ENCODE data around the gene DCAF6.
"Not testable (repeated sequence)": the region's sequence is repeated elsewhere in the genome, so short reads cannot be mapped to it uniquely, and the experiment has no call there.

Gene DCAF6

DNA sequence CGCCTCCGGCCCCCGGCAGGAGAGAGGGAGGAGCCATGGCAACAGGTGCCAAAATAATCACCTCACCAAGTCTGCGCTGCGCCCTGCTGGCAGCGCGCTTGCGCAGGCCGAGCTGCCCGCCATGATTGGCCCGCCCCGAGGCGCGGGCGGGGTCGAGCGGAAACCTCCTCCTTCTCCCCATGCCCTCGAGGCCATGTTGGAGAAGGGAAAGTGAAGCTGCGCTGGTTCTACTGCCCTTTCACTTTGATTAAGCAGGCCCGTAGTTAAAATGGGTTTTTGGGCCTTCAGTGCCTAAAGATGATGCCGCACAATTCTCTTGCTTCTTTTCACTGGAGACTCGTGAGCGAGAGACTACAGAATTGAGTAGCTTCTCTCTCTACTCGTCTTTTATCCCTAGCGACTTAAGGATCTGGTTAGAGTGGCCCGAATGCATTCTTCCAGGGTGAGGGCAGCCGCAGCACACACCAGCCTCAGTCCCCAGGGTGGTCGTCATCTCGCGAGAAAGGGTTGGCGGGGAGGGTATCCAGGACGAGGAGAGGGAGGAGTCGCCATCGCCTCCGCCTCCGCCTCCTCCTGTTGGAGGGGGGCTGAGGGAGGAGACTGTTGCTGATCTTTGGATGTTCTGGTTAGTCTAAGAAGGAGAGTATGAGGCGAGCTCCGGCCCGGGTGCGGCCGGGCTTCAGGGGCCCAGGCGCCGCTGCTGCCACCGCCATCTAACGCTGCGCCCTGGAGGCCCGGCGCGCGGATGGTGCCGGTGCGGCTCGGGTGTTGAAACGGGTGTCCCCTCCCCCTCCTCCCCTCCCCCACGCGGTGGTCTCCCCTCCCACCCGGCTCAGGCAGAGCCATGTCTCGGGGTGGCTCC, at the start of gene DCAF6:
Gene DCAF6 (plus strand): TSS at position 616 of the 862 bp plus-strand sequence. CDS start 229 bp downstream, at position 845.
- DNase-seq (ENCODE audit: low read depth in 2 of 2) = peak; percentile 91 to 94

GRCh38 chr1:167887187-167887586, 49.3 kb upstream of the DCAF6 start:
- DNase-seq (ENCODE audit: low read depth in 2 of 2) = not testable (repeated sequence)

DNA sequence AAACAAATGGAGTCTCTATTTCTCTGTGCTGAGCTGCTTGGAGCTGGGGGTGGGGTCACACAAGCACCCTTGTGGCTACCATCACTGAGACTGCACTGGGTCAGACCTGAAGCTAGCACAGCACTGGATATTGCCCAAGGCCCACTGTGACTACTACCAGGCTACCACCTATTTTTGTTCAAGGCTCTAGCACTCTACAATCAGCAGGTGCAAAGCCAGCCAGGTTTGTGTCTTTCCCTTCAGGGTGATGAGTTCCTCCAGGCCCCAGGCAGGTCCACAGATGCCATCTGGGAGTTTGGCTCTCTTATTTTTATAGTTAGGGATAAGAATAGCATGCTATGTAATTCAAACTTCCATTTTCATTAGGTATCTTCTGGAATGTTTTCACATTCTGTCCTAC, 46.1 kb upstream of the DCAF6 start:
- no peak for DNase-seq (ENCODE audit: low read depth in 2 of 2)

GRCh38 chr1:167893798-167894197, 42.7 kb upstream of the DCAF6 start:
- no peak for DNase-seq (ENCODE audit: low read depth in 2 of 2)

- no peak for DNase-seq (ENCODE audit: low read depth in 2 of 2)
Measured at GRCh38 chr1:167898578-167899222, 37.8 kb upstream of the DCAF6 start.

DNA sequence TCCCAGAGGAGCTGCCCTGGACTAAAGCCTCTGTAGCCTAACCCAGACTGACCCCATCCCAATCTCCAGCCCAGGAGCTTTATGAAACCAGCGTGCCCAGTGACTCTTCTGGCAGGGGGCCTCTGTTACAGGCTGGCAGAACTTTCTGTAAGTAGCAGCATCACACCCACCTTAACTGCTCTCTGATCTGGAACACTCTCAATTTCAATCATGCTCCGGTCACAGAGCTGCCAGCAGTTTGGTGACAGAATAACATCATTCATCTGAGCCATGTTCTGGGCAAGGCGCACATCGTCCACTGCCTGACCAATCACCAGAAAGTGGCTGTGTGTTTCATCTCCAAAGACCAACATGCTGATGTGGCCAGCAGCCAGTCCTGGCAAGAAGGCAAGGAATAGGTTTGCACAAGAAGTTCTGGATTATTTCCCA, 37.2 kb upstream of the DCAF6 start:
- no peak for DNase-seq (ENCODE audit: low read depth in 2 of 2)

- DNase-seq (ENCODE audit: low read depth in 2 of 2) = no peak
Measured at GRCh38 chr1:167900907-167901306, 35.6 kb upstream of the DCAF6 start.

DNA sequence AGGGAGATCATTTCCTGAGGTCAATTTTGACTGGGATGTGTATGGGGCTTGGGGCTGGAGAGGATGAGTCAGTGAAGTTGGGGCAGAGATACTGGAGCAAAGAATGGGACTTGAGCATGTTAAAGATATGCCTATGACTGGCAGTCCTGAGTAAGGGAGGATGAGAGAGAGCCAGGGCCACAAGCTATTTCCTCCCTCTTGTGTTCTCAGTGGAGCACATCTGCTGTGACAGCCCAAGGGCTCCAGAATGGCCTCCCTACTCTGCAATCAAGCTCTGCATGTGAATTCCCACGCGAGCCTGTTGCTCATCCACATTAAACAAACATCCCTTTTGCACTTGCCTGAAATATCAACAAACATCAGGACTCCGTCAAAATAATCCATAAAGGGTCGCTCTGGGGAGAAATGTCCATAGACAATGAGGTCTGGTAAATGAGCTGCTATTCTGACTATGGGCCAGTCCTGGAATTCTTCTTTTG, 31.8 kb upstream of the DCAF6 start:
- no peak for DNase-seq (ENCODE audit: low read depth in 2 of 2)

DNA sequence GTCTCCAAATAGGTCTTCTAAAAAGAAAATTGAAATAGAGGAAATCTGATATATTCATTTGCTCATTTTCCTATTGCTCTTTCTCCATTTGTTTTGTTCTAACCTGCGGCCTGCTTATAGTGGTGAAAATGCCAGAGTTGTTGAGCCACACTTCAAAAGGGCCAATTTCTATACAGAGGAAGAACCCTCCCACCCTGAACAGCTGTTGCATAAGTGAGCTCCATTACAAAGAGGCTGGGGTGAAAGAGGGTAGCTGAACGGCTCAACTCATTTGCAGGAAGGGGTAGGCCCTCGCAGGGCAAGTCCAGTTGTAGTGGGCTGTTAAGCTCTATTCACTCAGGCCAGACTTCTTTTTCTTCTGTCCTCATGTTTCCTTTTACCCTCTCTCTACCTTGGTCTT, 31.3 kb upstream of the DCAF6 start:
- no peak for DNase-seq (ENCODE audit: low read depth in 2 of 2)

DNA sequence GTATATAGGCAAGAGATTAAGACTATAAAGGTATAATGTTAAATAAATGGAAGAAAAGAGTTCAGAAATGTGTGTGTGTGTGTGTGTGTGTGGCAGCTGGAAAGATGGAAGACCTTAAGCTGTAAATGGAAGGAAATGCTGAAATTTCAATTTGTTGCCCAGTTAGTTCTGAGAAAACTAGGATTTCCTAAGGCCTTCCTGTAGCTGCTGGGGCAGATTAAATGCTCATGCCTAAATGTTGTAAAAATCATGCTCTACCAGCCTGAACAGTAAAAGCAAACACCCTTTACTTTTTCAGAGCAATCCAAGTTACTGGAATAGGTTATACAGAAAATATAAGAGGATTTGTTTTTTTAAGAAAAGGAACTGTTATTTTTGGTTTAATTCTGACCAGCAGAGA, 30.8 kb upstream of the DCAF6 start:
- no peak for DNase-seq (ENCODE audit: low read depth in 2 of 2)

GRCh38 chr1:167909691-167910180, 26.7 kb upstream of the DCAF6 start:
- no peak for DNase-seq (ENCODE audit: low read depth in 2 of 2)

DNA sequence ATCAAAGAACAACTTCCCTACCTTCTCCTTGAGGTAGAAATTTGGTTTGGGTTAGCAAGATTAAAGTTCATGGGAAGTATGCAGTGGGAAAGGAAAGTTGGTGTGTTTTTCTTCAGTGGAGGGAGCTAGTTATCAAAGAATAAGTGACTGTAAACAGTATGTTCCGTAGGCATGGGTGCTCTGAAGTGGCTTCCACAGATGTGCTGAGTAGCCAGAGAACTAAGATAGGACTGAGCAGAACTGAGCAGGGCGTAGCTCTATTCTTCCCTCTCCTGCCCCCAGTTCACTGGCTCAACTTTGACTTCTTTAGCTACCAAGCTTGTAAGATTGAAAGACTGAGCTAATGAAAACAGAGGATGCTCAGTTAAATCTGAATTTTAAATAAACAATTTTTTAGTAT, 26.0 kb upstream of the DCAF6 start:
- no peak for DNase-seq (ENCODE audit: low read depth in 2 of 2)

GRCh38 chr1:167911413-167911812, 25.1 kb upstream of the DCAF6 start:
- DNase-seq (ENCODE audit: low read depth in 2 of 2) = no peak

DNA sequence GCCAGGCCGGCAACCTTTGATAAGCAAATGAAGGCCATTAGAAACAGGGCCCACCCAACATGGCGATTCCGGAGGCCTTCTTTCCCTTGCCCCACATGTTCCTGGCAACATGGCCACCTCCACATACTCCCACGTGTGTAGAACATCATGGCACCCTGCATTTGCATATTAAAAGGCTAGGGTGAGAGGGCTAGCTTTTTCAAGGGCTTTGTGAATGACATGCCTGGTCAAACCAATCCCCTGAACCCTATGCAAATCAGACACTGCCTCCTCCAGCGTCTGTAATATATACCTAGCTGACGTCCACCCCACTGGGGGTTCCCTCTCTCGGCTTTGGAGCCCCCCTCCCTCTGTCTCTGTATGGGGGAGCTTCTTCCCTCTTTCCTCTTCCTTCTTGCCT, 24.2 kb upstream of the DCAF6 start:
- no peak for DNase-seq (ENCODE audit: low read depth in 2 of 2)

DNA sequence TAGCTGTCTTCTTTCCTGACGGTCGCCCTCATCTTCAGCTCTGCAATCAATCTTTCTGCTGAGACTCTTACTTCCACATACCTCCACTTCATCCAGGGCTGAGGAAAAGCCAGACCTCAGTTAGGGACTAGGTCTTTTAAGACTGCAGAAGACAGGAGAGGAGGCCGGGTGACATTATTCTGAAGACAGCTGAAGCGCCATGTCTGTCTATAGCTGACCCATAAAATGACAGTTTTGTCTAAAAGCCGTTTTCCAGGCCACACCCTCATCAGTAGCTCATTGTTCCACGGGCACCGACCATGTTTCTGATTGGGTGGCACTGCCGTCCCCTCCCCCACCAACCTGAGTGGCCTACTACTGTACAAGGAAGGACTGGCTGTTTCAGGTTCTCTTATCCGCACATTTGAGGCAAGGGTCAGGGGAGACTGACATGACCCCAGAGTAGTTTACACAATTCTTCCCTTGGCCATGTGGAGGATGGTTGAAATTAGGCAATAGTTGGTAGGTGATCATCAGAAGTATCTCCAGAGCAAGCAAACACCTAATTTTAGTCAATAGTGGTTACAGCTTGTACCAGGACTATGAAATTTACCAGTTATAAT, 22.5 kb upstream of the DCAF6 start, which contains the start of gene ADCY10:
Gene ADCY10 (minus strand): TSS at position 240 of the 602 bp plus-strand sequence. CDS start 8,994 bp downstream, outside the sequence.
- DNase-seq (ENCODE audit: low read depth in 2 of 2) = no peak

DNA sequence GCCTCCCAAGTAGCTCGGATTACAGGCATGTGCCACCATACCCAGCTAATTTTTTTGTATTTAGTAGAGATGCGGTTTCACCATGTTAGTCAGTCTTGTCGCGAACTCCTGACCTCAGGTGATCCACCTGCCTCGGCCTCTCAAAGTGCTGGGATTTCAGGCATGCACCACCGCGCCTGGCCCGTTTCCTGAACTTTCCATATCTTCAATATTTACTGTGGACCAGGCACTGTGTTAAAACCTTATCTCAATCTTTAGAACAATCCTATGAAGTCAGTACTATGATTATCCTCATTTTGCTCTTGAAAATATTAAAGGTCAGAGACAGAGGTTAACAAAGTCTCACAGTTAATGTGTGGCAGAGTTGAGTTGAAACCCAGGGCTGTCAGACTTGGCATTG, 20.9 kb upstream of the DCAF6 start:
- DNase-seq (ENCODE audit: low read depth in 2 of 2) = no peak

- no peak for DNase-seq (ENCODE audit: low read depth in 2 of 2)
Measured at GRCh38 chr1:167916766-167917511, 19.5 kb upstream of the DCAF6 start.

DNA sequence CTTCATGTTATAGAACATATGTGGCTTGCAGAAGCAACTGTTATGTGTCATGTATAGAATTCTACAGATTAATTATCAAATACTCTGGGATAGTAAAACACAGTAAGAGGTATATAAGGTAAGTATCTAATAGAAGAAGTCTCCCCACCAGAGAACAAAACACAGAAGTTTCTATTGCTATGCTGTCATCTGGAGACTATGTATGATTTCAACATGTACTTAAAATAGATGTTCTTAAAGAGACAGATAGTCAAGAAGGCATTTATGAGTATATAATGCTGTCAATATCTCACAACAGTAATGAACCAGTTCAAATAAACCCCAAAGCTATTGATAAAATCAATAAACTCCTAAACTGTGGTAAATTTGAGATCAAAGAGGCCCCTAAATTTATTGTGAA, 14.5 kb upstream of the DCAF6 start:
- no peak for DNase-seq (ENCODE audit: low read depth in 2 of 2)

DNA sequence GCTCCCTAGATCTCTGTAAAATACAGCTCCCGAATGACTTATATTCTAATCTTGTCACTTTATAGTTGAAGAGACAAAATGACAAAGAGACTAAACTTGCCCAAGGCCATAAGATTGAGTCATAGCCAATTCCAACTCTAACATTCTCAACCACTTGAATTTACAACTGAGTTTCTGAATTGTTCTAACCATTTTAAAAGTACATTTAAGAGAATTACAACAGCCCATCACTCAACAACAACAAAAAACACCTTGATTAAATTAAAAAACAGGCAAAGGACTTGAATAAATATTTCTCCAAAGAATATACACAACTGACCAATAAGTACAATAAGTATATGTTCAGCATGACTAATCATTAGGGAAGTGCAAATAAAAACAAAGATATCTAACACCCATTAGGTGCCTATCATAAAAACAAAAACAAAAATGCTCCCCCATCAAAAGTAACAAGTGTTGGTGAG, 13.8 kb upstream of the DCAF6 start:
- no peak for DNase-seq (ENCODE audit: low read depth in 2 of 2)

- DNase-seq (ENCODE audit: low read depth in 2 of 2) = no peak
Measured at GRCh38 chr1:167923324-167924056, 13.0 kb upstream of the DCAF6 start.

GRCh38 chr1:167924102-167924501, 12.4 kb upstream of the DCAF6 start:
- DNase-seq (ENCODE audit: low read depth in 2 of 2) = no peak

All from stimulated activated CD8-positive, alpha-beta memory T cell treated with anti-CD3 and anti-CD28 coated beads, Interleukin-2, amount 100 ng/mL, for 1 hour (primary cell).